Suprapubic skin (tissue), 4 donors: Measurements from ENCODE around the gene LIN37. TPM values are rescaled to one million over a fixed set of nuclear protein-coding genes. Genes with fewer than 3 reads are reported as not detected.
A peak's percentile ranks its signal among the peaks of the same experiment; 100 is the strongest.

Source experiments
- DNase-seq, 2 donors: peaks; one replicate each; pipeline ENCODE4 v3.0.0-alpha.2; 2019; ENCODE audit warnings: low spot score in 2 of 2
- H3K27ac ChIP-seq: fragments of 200-600 bp; sonication (generic); one replicate; pipeline ENCODE4 v1.5.1; 2019
- H3K27me3 ChIP-seq: fragments of 200-600 bp; sonication (generic); one replicate; pipeline ENCODE4 v1.5.1; 2019
- H3K36me3 ChIP-seq: fragments of 200-600 bp; sonication (generic); one replicate; pipeline ENCODE4 v1.5.1; 2019
- H3K4me1 ChIP-seq: fragments of 200-600 bp; sonication (generic); one replicate; pipeline ENCODE4 v1.5.1; 2019
- H3K4me3 ChIP-seq: fragments of 200-600 bp; sonication (generic); one replicate; pipeline ENCODE4 v1.5.1; 2019; ENCODE audit warnings: mild to moderate bottlenecking
- H3K9me3 ChIP-seq: fragments of 200-600 bp; sonication (generic); one replicate; pipeline ENCODE4 v1.5.1; 2019
- CTCF ChIP-seq, 2 donors: fragments of 200-600 bp in 1 of 2; fragments of 450-650 bp in 1 of 2; sonication (generic) in 1 of 2; IDR thresholded peaks; one replicate each; pipeline ENCODE4 v1.5.1; 2016 to 2019; ENCODE audit warnings: antibody characterized with exemption in 2 of 2, mild to moderate bottlenecking in 1 of 2, moderate library complexity in 1 of 2
- EP300 ChIP-seq: sonication (generic); formaldehyde crosslinking; IDR thresholded peaks from one replicate; pipeline ENCODE4 v1.6.1; 2017; ENCODE audit warnings: antibody characterized with exemption
- POLR2A ChIP-seq, 2 donors: fragments of 450-650 bp; IDR thresholded peaks; one replicate each; pipeline ENCODE4 v1.6.1; 2017; ENCODE audit warnings: antibody characterized with exemption in 2 of 2, mild to moderate bottlenecking in 2 of 2, moderate library complexity in 2 of 2
- POLR2AphosphoS5 ChIP-seq, 3 donors: sonication (generic); formaldehyde crosslinking; IDR thresholded peaks; one replicate each; pipeline ENCODE4 v1.6.1; 2017; ENCODE audit warnings: antibody characterized with exemption in 3 of 3
- WGBS: methylation state at CpG from one replicate; pipeline ENCODE4 v1.1.5; 2018; 5-methylcytosine and 5-hydroxymethylcytosine counted together
- total RNA-seq, 4 donors: library from RNA; depleted of rRNA; stranded (reverse); fragments of >200 nt; gene quantifications; one replicate each; pipeline ENCODE4 v1.1.0, GENCODE V29; 2016

LIN37 gene
- total RNA-seq, 4 donors from 2014 or later: 11.0 to 21.5 (median 20.0) TPM

- H3K27me3 ChIP-seq: no peaks in the 10 kb centered on the region
- H3K9me3 ChIP-seq: no peaks in the 10 kb centered on the region
- DNase-seq: no peak
- TF ChIP-seq POLR2AphosphoS5 (IDR thresholded peaks at IDR 0.05) (no peak), POLR2A (IDR thresholded peaks at IDR 0.05) (no peak), CTCF (IDR thresholded peaks at IDR 0.05) (no peak), EP300 (no peak)
- no peak overlapping the region for H3K4me3 ChIP-seq
- H3K36me3 ChIP-seq: peaks cover 27% of the 10 kb centered on the region
- no peaks in the 10 kb centered on the region for H3K4me1 ChIP-seq
- no peak overlapping the region for H3K27ac ChIP-seq
- 100% methylated on average over 3 of the region's 15 CpGs for WGBS
Measured at GRCh38 chr19:35787227-35787799, 38.9 kb downstream of the LIN37 start.

DNA sequence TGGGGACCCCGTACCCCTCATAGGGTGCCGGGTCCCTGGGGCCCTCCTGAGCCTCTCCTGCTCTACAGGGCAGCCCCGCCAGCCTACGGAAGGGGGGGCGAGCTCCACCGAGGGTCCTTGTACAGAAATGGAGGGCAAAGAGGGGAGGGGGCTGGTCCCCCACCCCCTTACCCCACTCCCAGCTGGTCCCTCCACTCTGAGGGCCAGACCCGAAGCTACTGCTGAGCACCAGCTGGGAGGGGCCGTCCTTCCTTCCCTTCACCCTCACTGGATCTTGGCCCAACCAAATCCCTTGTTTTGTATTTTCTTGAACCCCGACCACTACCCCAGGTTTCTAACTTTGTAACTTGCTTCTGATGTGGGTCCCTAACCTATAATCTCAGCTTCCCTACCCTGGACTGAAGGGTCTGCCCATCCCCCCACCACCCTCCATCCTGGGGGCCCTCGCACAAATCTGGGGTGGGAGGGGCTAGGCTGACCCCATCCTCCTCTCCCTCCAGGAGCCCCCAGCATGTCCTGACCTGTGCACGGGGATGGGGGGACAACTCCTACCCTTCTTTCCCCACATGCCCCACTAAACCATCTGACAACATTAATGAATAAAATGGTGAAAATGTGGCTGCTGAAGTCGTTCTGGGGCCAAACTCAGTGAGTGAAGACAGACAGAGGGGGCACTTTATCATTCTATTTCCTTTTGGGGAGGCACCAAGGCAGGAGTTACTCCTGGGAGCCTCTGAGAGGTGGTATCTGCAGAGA is 40.0 kb downstream of the LIN37 start:
- 85% methylated on average over 8 of the region's 12 CpGs for WGBS
- TF ChIP-seq CTCF (IDR thresholded peaks at IDR 0.05): no peak
- no peak for TF ChIP-seq POLR2A (IDR thresholded peaks at IDR 0.05)
- no peak for TF ChIP-seq POLR2AphosphoS5 (IDR thresholded peaks at IDR 0.05)
- no peak for TF ChIP-seq EP300

GRCh38 chr19:35789195-35789977 is 41.0 kb downstream of the LIN37 start:
- peaks cover 5% of the 10 kb centered on the region for H3K4me1 ChIP-seq
- no peak overlapping the region for H3K27ac ChIP-seq
- 88% methylated on average over 5 of the region's 11 CpGs for WGBS
- peaks cover 18% of the 10 kb centered on the region for H3K36me3 ChIP-seq
- no peaks in the 10 kb centered on the region for H3K9me3 ChIP-seq
- DNase-seq: peak in 1 of 2 donors; percentile 68
- no peak overlapping the region for H3K4me3 ChIP-seq
- TF ChIP-seq EP300: no peak
- TF ChIP-seq CTCF (IDR thresholded peaks at IDR 0.05): no peak
- no peaks in the 10 kb centered on the region for H3K27me3 ChIP-seq

More for the DNA sequence above, 40.0 kb downstream of the LIN37 start:
- peaks cover under 1% of the 10 kb centered on the region for H3K4me1 ChIP-seq
- no peaks in the 10 kb centered on the region for H3K9me3 ChIP-seq
- H3K27ac ChIP-seq: no peak overlapping the region
- no peak for DNase-seq
- H3K27me3 ChIP-seq: no peaks in the 10 kb centered on the region
- H3K36me3 ChIP-seq: peaks cover 22% of the 10 kb centered on the region
- H3K4me3 ChIP-seq: no peak overlapping the region

- TF ChIP-seq CTCF (IDR thresholded peaks at IDR 0.05) (no peak), POLR2AphosphoS5 (IDR thresholded peaks at IDR 0.05) (no peak), POLR2A (IDR thresholded peaks at IDR 0.05) (no peak), EP300 (no peak)
- Histone ChIP-seq H3K4me1 (peaks cover 5% of the 10 kb centered on the region), H3K36me3 (peaks cover 10% of the 10 kb centered on the region), H3K27me3 (no peaks in the 10 kb centered on the region), H3K4me3 (no peak overlapping the region), H3K27ac (no peak overlapping the region), H3K9me3 (no peaks in the 10 kb centered on the region)
- peak in 1 of 2 donors; percentile 76 for DNase-seq
- 91% methylated on average over 9 of the region's 19 CpGs for WGBS
Measured at GRCh38 chr19:35789978-35790944, 41.9 kb downstream of the LIN37 start.
